ENCODE measurements around the gene CYFIP2.
A peak's percentile ranks its signal among the peaks of the same experiment; 100 is the strongest.

Gene CYFIP2

DNA sequence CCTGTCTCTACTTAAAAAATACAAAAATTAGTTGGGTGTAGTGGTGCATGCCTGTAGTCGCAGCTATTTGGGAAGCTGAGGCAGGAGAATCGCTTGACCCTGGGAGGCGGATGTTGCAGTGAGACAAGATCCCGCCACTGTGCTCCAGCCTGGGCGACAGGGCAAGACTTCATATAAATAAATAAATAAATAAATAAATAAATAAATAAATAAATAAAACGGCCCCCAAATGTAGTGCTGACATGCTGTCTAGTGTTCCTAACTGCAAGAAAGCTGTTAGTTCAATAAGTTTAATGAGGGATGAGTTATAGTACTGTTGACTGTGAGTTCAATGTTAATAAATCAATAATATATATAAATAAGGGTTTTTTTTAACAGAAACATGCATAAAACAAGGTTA lies 7.5 kb upstream of the CYFIP2 start:
- DNase-seq (ENCODE audit: low spot score): no peak

DNA sequence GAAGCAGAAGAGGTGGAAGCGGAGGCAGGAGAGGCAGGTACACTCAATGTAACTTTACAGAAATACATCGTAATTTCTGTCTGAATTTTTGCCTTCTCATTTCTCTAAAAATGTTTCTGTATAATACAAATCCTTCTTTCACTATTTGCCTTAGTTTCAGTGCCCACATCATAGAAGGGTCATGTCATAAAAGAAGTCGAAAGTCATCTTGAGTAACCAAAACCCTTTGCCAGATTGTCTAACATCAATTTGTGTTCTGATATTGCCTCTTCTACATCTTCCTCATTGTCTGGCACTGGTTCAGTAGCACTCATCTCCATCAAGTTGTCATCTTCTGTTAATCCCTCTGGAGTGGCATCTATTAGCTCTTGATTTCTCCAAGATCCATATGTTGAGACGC lies 6.2 kb upstream of the CYFIP2 start:
- no peak for DNase-seq (ENCODE audit: low spot score)

GRCh38 chr5:157263496-157264090 lies 2.3 kb upstream of the CYFIP2 start:
- no peak for DNase-seq (ENCODE audit: low spot score)

- peak; percentile 40 for DNase-seq (ENCODE audit: low spot score)
Measured at GRCh38 chr5:157266286-157267007, 524 bp downstream of the CYFIP2 start.

GRCh38 chr5:157267025-157267424 lies 1.1 kb downstream of the CYFIP2 start:
- DNase-seq (ENCODE audit: low spot score): no peak

- DNase-seq (ENCODE audit: low spot score): peak; percentile 69
Measured at GRCh38 chr5:157267761-157268480, 2.0 kb downstream of the CYFIP2 start.

GRCh38 chr5:157269165-157269671 lies 3.3 kb downstream of the CYFIP2 start:
- DNase-seq (ENCODE audit: low spot score): no peak

DNA sequence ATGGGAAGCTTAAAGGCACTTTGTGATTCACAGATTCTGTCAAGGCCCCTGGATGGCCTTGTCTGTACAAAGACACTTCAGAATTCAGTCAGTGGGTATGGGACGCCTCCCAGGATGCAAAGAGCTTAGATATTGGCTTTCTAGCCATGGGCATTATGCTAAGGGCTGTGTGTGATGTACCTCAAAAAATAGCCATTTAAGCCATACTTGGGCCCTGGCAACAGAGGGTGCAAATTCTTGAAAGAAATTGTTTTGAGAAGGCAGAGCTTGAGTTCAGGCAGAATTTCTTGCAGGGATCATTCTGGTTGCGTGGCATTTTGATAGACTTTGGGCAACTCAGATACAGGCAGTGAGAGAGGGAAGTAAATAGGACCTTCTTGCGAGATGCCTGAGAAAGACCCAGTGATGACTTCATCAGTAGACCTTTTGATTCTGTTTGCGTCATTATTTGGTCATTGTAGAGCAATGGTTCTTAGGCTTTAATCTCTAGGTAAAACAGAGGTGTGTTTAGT lies 3.9 kb downstream of the CYFIP2 start:
- DNase-seq (ENCODE audit: low spot score): no peak

- DNase-seq (ENCODE audit: low spot score): no peak
Measured at GRCh38 chr5:157270771-157271170, 4.8 kb downstream of the CYFIP2 start.

- DNase-seq (ENCODE audit: low spot score): no peak
Measured at GRCh38 chr5:157271740-157272271, 5.9 kb downstream of the CYFIP2 start.

DNA sequence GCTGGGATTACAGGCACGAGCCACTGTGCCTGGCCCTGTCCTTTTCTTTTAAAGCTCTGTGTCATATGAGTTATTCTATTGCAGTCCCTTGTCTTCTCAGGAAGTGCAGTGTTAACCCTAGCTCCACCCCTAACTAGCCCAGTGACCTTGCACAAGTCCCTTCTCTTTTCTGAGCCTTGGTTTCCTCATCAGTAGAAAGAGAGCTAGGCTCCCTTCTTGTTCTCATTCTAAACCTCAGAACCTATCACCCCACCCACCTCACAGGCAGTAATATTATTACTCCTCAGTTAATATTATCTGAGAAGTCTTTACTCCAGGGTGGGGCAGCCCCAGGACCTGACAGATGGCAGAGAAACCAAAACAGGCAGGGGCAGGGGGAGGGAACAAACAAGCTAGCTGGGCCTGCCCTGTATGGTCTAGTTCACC lies 7.2 kb downstream of the CYFIP2 start:
- DNase-seq (ENCODE audit: low spot score): no peak

GRCh38 chr5:157275403-157275802 lies 9.5 kb downstream of the CYFIP2 start:
- DNase-seq (ENCODE audit: low spot score): no peak

DNA sequence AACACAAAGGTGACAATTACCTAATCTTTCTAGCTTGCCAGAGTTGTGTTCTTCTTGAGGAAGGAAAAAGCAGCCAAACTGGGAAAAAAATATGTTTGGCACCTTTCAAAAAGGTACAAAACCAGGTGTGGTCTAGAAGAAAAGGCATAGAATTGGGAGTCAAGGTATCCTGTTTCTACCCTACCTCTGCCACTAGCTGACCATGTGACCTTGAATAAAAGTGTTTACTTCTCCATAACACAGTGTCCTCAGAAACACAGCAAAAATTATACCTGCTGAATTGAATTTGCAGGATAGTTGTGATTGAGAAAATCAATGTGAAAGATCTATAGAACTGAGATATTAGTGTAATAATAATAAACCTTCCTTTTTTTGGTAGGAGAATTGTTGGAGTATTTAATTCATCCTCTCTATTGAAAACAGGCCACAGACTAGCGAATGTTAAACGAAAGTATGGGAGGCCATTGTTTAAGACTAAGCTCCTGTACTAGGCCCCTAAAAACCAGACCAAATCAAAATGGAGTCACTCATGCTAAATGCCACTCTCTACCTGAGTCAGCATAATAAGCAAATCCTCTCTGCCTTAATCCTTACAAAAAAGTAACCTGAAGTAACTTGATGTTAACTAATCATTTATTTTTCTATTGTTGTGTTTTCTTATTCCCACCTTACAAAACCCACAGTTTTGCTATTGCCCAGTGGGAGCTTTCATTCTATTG lies 12.6 kb downstream of the CYFIP2 start:
- no peak for DNase-seq (ENCODE audit: low spot score)

GRCh38 chr5:157279605-157280239 lies 13.8 kb downstream of the CYFIP2 start:
- no peak for DNase-seq (ENCODE audit: low spot score)

- DNase-seq (ENCODE audit: low spot score): no peak
Measured at GRCh38 chr5:157280927-157281326, 15.0 kb downstream of the CYFIP2 start.

GRCh38 chr5:157282150-157282549 lies 16.2 kb downstream of the CYFIP2 start:
- DNase-seq (ENCODE audit: low spot score): no peak

GRCh38 chr5:157283434-157283833 lies 17.5 kb downstream of the CYFIP2 start:
- no peak for DNase-seq (ENCODE audit: low spot score)

- no peak for DNase-seq (ENCODE audit: low spot score)
Measured at GRCh38 chr5:157284458-157285212, 18.7 kb downstream of the CYFIP2 start.

- no peak for DNase-seq (ENCODE audit: low spot score)
Measured at GRCh38 chr5:157285310-157286035, 19.6 kb downstream of the CYFIP2 start.

DNA sequence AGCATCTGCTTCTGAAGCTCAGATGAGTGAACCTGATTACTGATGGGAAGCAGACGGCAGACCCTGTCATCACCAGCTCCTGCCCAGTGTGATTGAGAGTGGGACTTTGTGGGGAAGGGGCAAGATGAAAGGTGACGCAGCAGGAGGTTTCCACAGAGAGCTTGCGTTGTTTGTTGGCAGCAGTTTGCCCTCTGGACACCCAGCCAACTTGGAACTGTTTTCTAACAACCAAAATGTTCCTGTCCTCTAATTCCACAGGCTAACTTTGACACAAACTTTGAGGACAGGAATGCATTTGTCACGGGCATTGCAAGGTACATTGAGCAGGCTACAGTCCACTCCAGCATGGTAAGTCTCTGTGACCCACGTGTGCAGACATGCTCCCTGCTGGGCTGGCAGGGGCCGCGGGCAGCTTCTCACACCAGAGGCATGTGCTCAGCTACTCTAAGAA lies 20.9 kb downstream of the CYFIP2 start:
- DNase-seq (ENCODE audit: low spot score): no peak

Data from cerebellar cortex (tissue), 1 donor.